Measurements from ENCODE around the gene BRIX1. TPM values are rescaled to one million over a fixed set of nuclear protein-coding genes. Genes with fewer than 3 reads are reported as not detected.

Gene BRIX1
- total and polyA plus RNA-seq, 2 donors (not counting 3 experiments of a cell fraction or from before 2014, with no cell fraction given): 14.0 to 28.4 TPM

DNA sequence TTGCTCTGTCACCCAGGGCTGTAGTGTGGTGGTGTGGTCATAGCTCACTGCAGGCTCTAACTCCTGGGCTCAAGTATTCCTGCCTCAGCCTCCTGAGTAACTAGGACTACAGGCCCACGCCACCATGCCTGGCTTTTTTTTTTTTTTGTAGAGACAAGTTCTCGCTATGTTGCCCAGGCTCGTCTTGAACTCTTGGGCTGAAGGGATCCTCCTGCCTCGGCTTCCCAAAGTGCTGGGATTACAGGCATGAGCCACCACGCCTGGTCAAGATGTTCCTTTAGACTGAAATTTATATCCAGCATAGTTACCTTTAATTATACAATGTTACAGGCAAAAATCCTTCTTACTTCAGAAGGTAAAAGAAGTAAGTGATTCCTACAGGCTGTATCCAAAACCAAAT, 12.3 kb downstream of the BRIX1 start:
- intact Hi-C loops (cut with micrococcal nuclease): no loop called here
- CTCF ChIA-PET: no interaction called here

More for the DNA sequence above, 12.3 kb downstream of the BRIX1 start:
- Histone ChIP-seq H3K27ac (ENCODE audit: insufficient read depth, low read depth, low read length) (no peak overlapping the region), H3K4me3 (replicated peaks in 1 of 3; ENCODE audit: insufficient read depth in 1 of 3, low read depth in 1 of 3, low read length in 3 of 3) (no peak overlapping the region), H3K9ac (replicated peaks; ENCODE audit: extremely low read depth, insufficient read depth, low read length) (no peak overlapping the region), H4K20me1 (replicated peaks; ENCODE audit: control insufficient read depth, extremely low read depth, insufficient read depth, low read length) (no peaks in the 10 kb centered on the region), H3K4me2 (ENCODE audit: insufficient read depth, low read length) (no peak overlapping the region), H3K9me3 (replicated peaks; ENCODE audit: control insufficient read depth, insufficient read depth, low read length) (no peaks in the 10 kb centered on the region), H3K27me3 (ENCODE audit: control insufficient read depth in 2 of 2, insufficient read depth in 2 of 2, low read length in 2 of 2) (no peaks in the 10 kb centered on the region), H3K79me2 (ENCODE audit: control insufficient read depth, insufficient read depth, low read length) (peaks cover 35% of the 10 kb centered on the region), H3K9me1 (replicated peaks; ENCODE audit: control insufficient read depth, extremely low read depth, insufficient read depth, low read length) (no peaks in the 10 kb centered on the region), H2AFZ (ENCODE audit: low read depth, low read length) (no peak overlapping the region), H3K4me1 (ENCODE audit: control insufficient read depth, extremely low read depth, insufficient read depth, low read length) (peaks cover 31% of the 10 kb centered on the region), H3K36me3 (ENCODE audit: control insufficient read depth in 2 of 2, extremely low read depth in 1 of 2, insufficient read depth in 2 of 2, low read length in 2 of 2) (peaks cover 2 to 16% of the 10 kb centered on the region in 2 experiments)
- dilution Hi-C loops (cut with MboI; ENCODE audit: extremely low pct_ligation_motif_present, low sequenced_read_pairs): no loop called here
- DNase-seq (ENCODE audit: low read depth, low spot score) (no peak), FAIRE-seq (no peak)
- TF ChIP-seq EZH2 (IDR thresholded peaks at IDR 0.05; ENCODE audit: borderline replicate concordance, low read depth, low read length, severe bottlenecking) (no peak), JUN (IDR thresholded peaks at IDR 0.05; ENCODE audit: borderline replicate concordance, insufficient read depth, insufficient read length, low read depth) (no peak), POLR2AphosphoS5 (IDR thresholded peaks at IDR 0.05; ENCODE audit: insufficient read depth, low read depth, low read length) (no peak), FOS (IDR thresholded peaks at IDR 0.05; ENCODE audit: borderline replicate concordance, insufficient read depth, low read length) (no peak), POLR2A (IDR thresholded peaks at IDR 0.05; ENCODE audit: low read depth, low read length) (no peak), GATA2 (IDR thresholded peaks at IDR 0.05; ENCODE audit: insufficient read depth, insufficient read length, low read depth, low read length) (no peak), MYC (IDR thresholded peaks at IDR 0.05; ENCODE audit: low read depth, low read length) (no peak)
- TF ChIP-seq, protein P1, sequence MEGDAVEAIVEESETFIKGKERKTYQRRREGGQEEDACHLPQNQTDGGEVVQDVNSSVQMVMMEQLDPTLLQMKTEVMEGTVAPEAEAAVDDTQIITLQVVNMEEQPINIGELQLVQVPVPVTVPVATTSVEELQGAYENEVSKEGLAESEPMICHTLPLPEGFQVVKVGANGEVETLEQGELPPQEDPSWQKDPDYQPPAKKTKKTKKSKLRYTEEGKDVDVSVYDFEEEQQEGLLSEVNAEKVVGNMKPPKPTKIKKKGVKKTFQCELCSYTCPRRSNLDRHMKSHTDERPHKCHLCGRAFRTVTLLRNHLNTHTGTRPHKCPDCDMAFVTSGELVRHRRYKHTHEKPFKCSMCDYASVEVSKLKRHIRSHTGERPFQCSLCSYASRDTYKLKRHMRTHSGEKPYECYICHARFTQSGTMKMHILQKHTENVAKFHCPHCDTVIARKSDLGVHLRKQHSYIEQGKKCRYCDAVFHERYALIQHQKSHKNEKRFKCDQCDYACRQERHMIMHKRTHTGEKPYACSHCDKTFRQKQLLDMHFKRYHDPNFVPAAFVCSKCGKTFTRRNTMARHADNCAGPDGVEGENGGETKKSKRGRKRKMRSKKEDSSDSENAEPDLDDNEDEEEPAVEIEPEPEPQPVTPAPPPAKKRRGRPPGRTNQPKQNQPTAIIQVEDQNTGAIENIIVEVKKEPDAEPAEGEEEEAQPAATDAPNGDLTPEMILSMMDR (IDR thresholded peaks at IDR 0.05; ENCODE audit: extremely low read depth in 1 of 2, insufficient read depth in 1 of 2, low read depth in 1 of 2, low read length in 2 of 2): no peak
- TF ChIP-seq, protein P2, sequence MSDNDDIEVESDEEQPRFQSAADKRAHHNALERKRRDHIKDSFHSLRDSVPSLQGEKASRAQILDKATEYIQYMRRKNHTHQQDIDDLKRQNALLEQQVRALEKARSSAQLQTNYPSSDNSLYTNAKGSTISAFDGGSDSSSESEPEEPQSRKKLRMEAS (IDR thresholded peaks at IDR 0.05; ENCODE audit: insufficient read depth, insufficient read length): no peak
- no TSS peak for BruUV-seq (replicated peaks)
- POLR2A ChIA-PET: no interaction called here
